22Rv1 (cell line): ENCODE data around the gene CDK3.

ENCODE experiments used
- CTCF ChIP-seq: fragments of 450-650 bp; IDR thresholded peaks from 2 replicates; pipeline ENCODE4 v1.5.1; 2017; ENCODE audit warnings: mild to moderate bottlenecking
- ZFX ChIP-seq: fragments of 450-650 bp; IDR thresholded peaks from 2 replicates; pipeline ENCODE4 v1.6.1; 2017; ENCODE audit warnings: antibody characterized with exemption, borderline replicate concordance

- no peak for TF ChIP-seq CTCF
- no peak for TF ChIP-seq ZFX
These were observed 8.8 kb downstream of the CDK3 start for GRCh38 chr17:76009447-76009846.
